ENCODE measurements around the gene RIBC1.
"Not testable (repeated sequence)": the region's sequence is repeated elsewhere in the genome, so short reads cannot be mapped to it uniquely, and the experiment has no call there.

The RIBC1 gene

GRCh38 chrX:53458082-53458481 is 35.4 kb downstream of the RIBC1 start:
- no peak for TF ChIP-seq CTCF (IDR thresholded peaks at IDR 0.05; ENCODE audit: low read depth, low read length, missing control alignments)
- no peak for DNase-seq (ENCODE audit: low read depth)
- no peak overlapping the region for H3K4me3 ChIP-seq (ENCODE audit: low read depth, low read length)

GRCh38 chrX:53468659-53469058 is 46.0 kb downstream of the RIBC1 start:
- H3K4me3 ChIP-seq (ENCODE audit: low read depth, low read length); DNase-seq (ENCODE audit: low read depth): not testable (repeated sequence)

- no peak overlapping the region for H3K4me3 ChIP-seq (ENCODE audit: low read depth, low read length)
- no peak for DNase-seq (ENCODE audit: low read depth)
- no peak for TF ChIP-seq CTCF (IDR thresholded peaks at IDR 0.05; ENCODE audit: low read depth, low read length, missing control alignments)
Observed at GRCh38 chrX:53471346-53471745, 48.7 kb downstream of the RIBC1 start.

GRCh38 chrX:53474707-53475106 is 52.0 kb downstream of the RIBC1 start:
- DNase-seq (ENCODE audit: low read depth): no peak
- H3K4me3 ChIP-seq (ENCODE audit: low read depth, low read length): no peak overlapping the region
- TF ChIP-seq CTCF (IDR thresholded peaks at IDR 0.05; ENCODE audit: low read depth, low read length, missing control alignments): no peak

GRCh38 chrX:53476371-53476770 is 53.7 kb downstream of the RIBC1 start:
- H3K4me3 ChIP-seq (ENCODE audit: low read depth, low read length): no peak overlapping the region
- TF ChIP-seq CTCF (IDR thresholded peaks at IDR 0.05; ENCODE audit: low read depth, low read length, missing control alignments): no peak
- DNase-seq (ENCODE audit: low read depth): no peak

- no peak overlapping the region for H3K4me3 ChIP-seq (ENCODE audit: low read depth, low read length)
- TF ChIP-seq CTCF (IDR thresholded peaks at IDR 0.05; ENCODE audit: low read depth, low read length, missing control alignments): no peak
- DNase-seq (ENCODE audit: low read depth): no peak
Observed at GRCh38 chrX:53479301-53479700, 56.6 kb downstream of the RIBC1 start.
